ENCODE measurements around the gene OTOA. TPM values are rescaled to one million over a fixed set of nuclear protein-coding genes. Genes with fewer than 3 reads are reported as not detected.
"Not testable (repeated sequence)": the region's sequence is repeated elsewhere in the genome, so short reads cannot be mapped to it uniquely, and the experiment has no call there.

The OTOA gene
- total RNA-seq, 1 donor from 2014 or later: 0.07 TPM

DNA sequence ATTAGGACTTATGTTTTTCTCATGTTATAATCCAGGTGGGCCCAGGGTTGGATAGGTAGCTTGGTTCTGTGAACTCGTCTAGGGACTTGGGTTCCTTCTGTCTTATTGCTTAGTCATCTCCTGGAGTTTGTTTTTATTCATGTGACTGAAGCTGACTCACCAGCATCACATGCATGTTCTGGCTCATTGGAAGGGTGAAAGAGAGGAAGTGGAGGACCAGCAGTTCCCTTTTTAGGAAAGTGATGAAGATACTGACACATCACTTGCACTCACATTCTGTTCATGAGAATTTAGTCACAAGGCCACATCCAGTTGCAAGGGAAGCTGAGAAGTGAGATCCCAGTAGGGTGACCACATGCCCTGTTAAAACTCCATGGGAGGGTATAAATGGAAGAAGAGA, 126.7 kb downstream of the OTOA start:
- H3K4me3 Mint-ChIP-seq (ENCODE audit: low read depth); H3K36me3 Mint-ChIP-seq (ENCODE audit: insufficient read depth); H3K9me3 Mint-ChIP-seq (ENCODE audit: low read depth); H3K27me3 Mint-ChIP-seq; DNase-seq (ENCODE audit: low spot score, unreplicated experiment); H3K27ac Mint-ChIP-seq; H3K4me1 Mint-ChIP-seq (ENCODE audit: low read depth): not testable (repeated sequence)

DNA sequence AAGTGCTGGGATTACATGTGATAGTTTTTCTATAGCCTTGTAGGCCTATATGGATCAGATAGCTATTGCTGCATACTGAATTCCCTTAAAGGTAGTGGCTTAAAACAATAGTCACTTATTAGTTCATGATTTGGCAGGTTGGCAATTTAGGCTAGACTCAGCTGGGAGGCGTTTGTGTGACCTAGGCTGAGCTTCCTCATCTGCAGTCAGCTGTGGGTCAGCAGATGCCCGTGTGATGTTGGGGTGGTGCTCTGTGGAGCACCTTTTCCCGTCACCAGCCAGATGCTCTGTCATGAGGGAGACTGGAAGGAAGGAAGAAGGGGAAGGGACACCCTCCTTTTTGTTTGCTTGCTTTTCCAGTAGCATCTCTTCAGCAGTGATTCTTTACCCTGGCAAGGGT, 129.5 kb downstream of the OTOA start:
- H3K27ac Mint-ChIP-seq; H3K27me3 Mint-ChIP-seq; H3K9me3 Mint-ChIP-seq (ENCODE audit: low read depth); H3K4me1 Mint-ChIP-seq (ENCODE audit: low read depth); DNase-seq (ENCODE audit: low spot score, unreplicated experiment); H3K4me3 Mint-ChIP-seq (ENCODE audit: low read depth); H3K36me3 Mint-ChIP-seq (ENCODE audit: insufficient read depth): not testable (repeated sequence)

DNA sequence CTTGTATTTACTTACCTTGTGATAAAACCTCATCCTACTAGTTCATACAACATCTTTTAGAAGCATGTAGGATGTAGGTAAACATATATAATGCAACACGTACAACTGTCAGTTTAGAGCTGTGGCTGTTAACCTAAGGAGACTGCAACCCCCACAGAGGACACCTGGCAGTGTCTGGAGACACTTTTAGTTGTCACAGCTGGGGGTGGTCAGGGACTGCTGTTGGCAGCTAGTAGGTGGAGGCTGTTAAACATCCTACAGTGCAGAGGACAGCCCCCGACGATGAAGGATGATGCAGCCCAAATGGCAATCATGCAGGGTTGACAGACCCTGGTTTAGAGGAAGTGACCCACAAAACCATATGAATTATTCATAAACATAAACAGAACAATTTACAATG, 134.8 kb downstream of the OTOA start:
- not testable (repeated sequence) for DNase-seq (ENCODE audit: low spot score, unreplicated experiment); H3K4me1 Mint-ChIP-seq (ENCODE audit: low read depth); H3K27me3 Mint-ChIP-seq; H3K36me3 Mint-ChIP-seq (ENCODE audit: insufficient read depth); H3K4me3 Mint-ChIP-seq (ENCODE audit: low read depth); H3K27ac Mint-ChIP-seq; H3K9me3 Mint-ChIP-seq (ENCODE audit: low read depth)

DNA sequence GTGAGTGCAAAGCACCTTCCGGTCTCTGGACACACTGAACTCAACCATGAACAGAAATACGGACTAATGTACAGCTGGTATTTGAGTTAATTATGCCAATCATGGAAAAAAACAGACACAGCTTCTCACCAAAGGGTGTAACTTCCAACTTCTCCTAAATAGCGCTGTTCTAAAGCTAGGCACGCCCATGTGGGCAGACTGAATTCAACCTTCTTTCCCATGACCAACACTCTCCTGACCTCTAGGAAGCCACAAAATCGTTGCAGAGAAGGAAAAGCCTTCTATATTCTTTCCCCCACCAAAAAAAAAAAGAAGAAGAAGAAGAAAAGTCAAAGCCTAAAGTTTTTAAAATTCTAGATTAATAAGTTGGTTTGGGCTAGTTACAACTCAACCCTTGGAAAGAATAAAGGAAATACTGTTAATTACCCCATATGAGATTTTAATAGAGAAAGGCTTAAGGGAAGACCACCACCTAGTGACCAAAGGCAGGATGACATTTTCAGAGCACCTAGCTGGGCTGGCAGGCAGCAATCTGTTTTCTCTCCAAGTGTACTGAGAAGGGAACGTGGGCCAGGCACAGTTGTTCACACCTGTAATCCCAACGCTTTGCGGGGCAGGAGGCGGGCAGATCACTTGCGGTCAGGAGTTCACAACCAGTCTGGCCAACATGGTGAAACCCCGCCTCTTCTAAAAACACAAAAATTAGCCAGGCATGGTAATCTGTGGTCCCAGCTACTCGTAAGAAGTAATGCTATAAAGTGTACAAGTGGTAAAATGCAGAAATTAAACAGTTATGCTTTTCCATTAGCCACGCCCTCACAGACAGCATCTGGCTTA, 138.0 kb downstream of the OTOA start:
- not testable (repeated sequence) for H3K36me3 Mint-ChIP-seq (ENCODE audit: insufficient read depth); H3K27ac Mint-ChIP-seq; H3K4me1 Mint-ChIP-seq (ENCODE audit: low read depth); H3K27me3 Mint-ChIP-seq; DNase-seq (ENCODE audit: low spot score, unreplicated experiment); H3K4me3 Mint-ChIP-seq (ENCODE audit: low read depth); H3K9me3 Mint-ChIP-seq (ENCODE audit: low read depth)
- TF ChIP-seq, protein P1, sequence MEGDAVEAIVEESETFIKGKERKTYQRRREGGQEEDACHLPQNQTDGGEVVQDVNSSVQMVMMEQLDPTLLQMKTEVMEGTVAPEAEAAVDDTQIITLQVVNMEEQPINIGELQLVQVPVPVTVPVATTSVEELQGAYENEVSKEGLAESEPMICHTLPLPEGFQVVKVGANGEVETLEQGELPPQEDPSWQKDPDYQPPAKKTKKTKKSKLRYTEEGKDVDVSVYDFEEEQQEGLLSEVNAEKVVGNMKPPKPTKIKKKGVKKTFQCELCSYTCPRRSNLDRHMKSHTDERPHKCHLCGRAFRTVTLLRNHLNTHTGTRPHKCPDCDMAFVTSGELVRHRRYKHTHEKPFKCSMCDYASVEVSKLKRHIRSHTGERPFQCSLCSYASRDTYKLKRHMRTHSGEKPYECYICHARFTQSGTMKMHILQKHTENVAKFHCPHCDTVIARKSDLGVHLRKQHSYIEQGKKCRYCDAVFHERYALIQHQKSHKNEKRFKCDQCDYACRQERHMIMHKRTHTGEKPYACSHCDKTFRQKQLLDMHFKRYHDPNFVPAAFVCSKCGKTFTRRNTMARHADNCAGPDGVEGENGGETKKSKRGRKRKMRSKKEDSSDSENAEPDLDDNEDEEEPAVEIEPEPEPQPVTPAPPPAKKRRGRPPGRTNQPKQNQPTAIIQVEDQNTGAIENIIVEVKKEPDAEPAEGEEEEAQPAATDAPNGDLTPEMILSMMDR (IDR thresholded peaks at IDR 0.05; ENCODE audit: unreplicated experiment): peak; percentile 57

DNA sequence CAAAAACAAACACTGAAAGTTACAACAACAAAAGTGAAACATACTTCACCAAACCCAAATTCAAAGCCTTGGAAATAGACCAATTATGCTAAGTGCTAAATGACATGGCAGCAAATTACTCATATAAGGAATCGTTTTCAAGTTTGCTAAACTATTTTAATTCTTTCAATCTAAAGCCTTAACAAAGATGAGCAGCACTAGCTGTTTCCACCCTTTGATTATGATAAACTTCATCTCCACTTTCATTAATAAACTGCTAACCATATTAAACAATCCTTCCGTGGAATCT, 138.6 kb downstream of the OTOA start:
- not testable (repeated sequence) for H3K27me3 Mint-ChIP-seq; DNase-seq (ENCODE audit: low spot score, unreplicated experiment); H3K9me3 Mint-ChIP-seq (ENCODE audit: low read depth); H3K27ac Mint-ChIP-seq; H3K4me1 Mint-ChIP-seq (ENCODE audit: low read depth); H3K36me3 Mint-ChIP-seq (ENCODE audit: insufficient read depth); H3K4me3 Mint-ChIP-seq (ENCODE audit: low read depth)

Other genes with a start within 250 kb of the OTOA start
- 143 and 158 TPM in 2 replicates for gene METTL9, start 64.4 kb upstream of the OTOA start, total RNA-seq
- gene IGSF6, start 11.4 kb upstream of the OTOA start, total RNA-seq: not detected in 2 replicates
- 149 and 177 TPM in 2 replicates for gene NPIPB4, start 193.8 kb downstream of the OTOA start, total RNA-seq

Measured in progenitor cell of endocrine pancreas (in vitro differentiated cells).